ENCODE measurements around the gene RHCG.

DNA sequence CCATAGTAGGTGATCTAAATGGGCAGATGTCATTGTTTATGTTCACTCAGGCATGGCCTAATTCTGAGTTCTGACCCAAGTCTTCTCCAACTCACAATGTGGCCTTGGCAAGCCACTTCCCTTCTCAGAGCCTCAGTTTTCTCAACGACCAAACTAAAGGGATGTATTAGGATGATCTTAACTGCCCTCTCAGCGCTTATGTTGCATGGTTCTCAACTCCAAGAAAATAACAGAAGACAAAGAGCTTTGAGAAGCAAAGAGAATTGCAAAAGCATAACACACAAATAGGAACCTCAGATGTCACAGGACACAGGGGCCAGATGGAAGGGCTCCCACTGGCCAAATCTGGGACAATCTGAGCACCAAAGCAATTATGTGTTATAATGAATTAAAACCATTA is 8.6 kb downstream of the RHCG start:
- TF ChIP-seq, protein P1, sequence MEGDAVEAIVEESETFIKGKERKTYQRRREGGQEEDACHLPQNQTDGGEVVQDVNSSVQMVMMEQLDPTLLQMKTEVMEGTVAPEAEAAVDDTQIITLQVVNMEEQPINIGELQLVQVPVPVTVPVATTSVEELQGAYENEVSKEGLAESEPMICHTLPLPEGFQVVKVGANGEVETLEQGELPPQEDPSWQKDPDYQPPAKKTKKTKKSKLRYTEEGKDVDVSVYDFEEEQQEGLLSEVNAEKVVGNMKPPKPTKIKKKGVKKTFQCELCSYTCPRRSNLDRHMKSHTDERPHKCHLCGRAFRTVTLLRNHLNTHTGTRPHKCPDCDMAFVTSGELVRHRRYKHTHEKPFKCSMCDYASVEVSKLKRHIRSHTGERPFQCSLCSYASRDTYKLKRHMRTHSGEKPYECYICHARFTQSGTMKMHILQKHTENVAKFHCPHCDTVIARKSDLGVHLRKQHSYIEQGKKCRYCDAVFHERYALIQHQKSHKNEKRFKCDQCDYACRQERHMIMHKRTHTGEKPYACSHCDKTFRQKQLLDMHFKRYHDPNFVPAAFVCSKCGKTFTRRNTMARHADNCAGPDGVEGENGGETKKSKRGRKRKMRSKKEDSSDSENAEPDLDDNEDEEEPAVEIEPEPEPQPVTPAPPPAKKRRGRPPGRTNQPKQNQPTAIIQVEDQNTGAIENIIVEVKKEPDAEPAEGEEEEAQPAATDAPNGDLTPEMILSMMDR (conservative IDR thresholded peaks at IDR 0.05): no peak
- no peak for TF ChIP-seq ZFX (IDR thresholded peaks at IDR 0.05)
